OCI-LY1 (cell line): ENCODE measurements around the gene RAPGEF2.

Experiments used
- H2AFZ ChIP-seq: fragments of 200-600 bp; sonication (generic), shearing (Covaris generic); 2 replicates; pipeline ENCODE4 v1.6.0; 2014; ENCODE audit warnings: antibody characterized with exemption, mild to moderate bottlenecking, low read length
- H3F3A ChIP-seq: fragments of 200-600 bp; sonication (generic), shearing (Covaris generic); 2 replicates; pipeline ENCODE4 v1.6.0; 2014; ENCODE audit warnings: mild to moderate bottlenecking, antibody characterized with exemption, low read length, moderate library complexity; ENCODE audit not compliant: insufficient read depth
- H3K27ac ChIP-seq: fragments of 200-600 bp; sonication (generic); 2 replicates; pipeline ENCODE4 v1.5.1; 2014; ENCODE audit warnings: low read length, mixed run types, mild to moderate bottlenecking, low read depth; ENCODE audit not compliant: poor library complexity, severe bottlenecking
- H3K27me3 ChIP-seq: fragments of 200-600 bp; sonication (generic); 2 replicates; pipeline ENCODE4 v1.6.0; 2014; ENCODE audit warnings: antibody characterized with exemption, mild to moderate bottlenecking, low read length, moderate library complexity; ENCODE audit not compliant: insufficient read depth
- H3K36me3 ChIP-seq: fragments of 200-600 bp; sonication (generic); 2 replicates; pipeline ENCODE4 v1.6.1; 2014; ENCODE audit warnings: mild to moderate bottlenecking, antibody characterized with exemption, low read length, moderate library complexity, mixed read lengths; ENCODE audit not compliant: insufficient read depth
- H3K4me1 ChIP-seq: fragments of 200-600 bp; sonication (generic); 2 replicates; pipeline ENCODE4 v1.5.1; 2014; ENCODE audit warnings: mild to moderate bottlenecking, low read length, moderate library complexity; ENCODE audit not compliant: insufficient read depth, severe bottlenecking
- H3K4me2 ChIP-seq: fragments of 200-600 bp; sonication (generic), shearing (Covaris generic); 2 replicates; pipeline ENCODE4 v1.6.1; 2014; ENCODE audit warnings: low read length
- H3K4me3 ChIP-seq: fragments of 200-600 bp; sonication (generic); 2 replicates; pipeline ENCODE4 v1.5.1; 2014; ENCODE audit warnings: low read length, low read depth, mild to moderate bottlenecking, mixed read lengths; ENCODE audit not compliant: poor library complexity, severe bottlenecking
- H3K79me2 ChIP-seq: fragments of 200-600 bp; shearing (Covaris generic); 2 replicates; pipeline ENCODE4 v1.6.1; 2016; ENCODE audit warnings: mixed run types, low read length, mixed read lengths; ENCODE audit not compliant: insufficient read depth
- H3K9ac ChIP-seq: fragments of 200-600 bp; sonication (generic), shearing (Covaris generic); 2 replicates; pipeline ENCODE4 v1.6.1; 2014; ENCODE audit warnings: mild to moderate bottlenecking, low read length, mixed read lengths
- H3K9me2 ChIP-seq: fragments of 200-600 bp; sonication (generic), shearing (Covaris generic); 2 replicates; pipeline ENCODE4 v1.6.1; 2014; ENCODE audit warnings: low read depth, mild to moderate bottlenecking, low read length, mixed read lengths
- H3K9me3 ChIP-seq: fragments of 200-600 bp; shearing (Covaris generic); 2 replicates; pipeline ENCODE4 v1.6.1; 2014; ENCODE audit warnings: low read length, mixed read lengths
- H4K20me1 ChIP-seq: fragments of 200-600 bp; sonication (generic), shearing (Covaris generic); 2 replicates; pipeline ENCODE4 v1.6.0; 2016; ENCODE audit warnings: mild to moderate bottlenecking, low read length; ENCODE audit not compliant: insufficient read depth
- EZH2 ChIP-seq: fragments of 200-600 bp; sonication (generic), shearing (Covaris generic); IDR thresholded peaks from 2 replicates; pipeline ENCODE4 v1.8.0; 2017; ENCODE audit warnings: borderline replicate concordance, mixed run types, mild to moderate bottlenecking, antibody characterized with exemption, low read length, moderate library complexity, mixed read lengths
- TF ChIP-seq, protein P1 (sequence below): fragments of 200-600 bp; sonication (generic), shearing (Covaris generic); IDR thresholded peaks from 2 replicates; pipeline ENCODE4 v1.5.1; 2017; ENCODE audit warnings: mild to moderate bottlenecking, antibody characterized with exemption, low read length, moderate library complexity, mixed read lengths

RAPGEF2 gene

DNA sequence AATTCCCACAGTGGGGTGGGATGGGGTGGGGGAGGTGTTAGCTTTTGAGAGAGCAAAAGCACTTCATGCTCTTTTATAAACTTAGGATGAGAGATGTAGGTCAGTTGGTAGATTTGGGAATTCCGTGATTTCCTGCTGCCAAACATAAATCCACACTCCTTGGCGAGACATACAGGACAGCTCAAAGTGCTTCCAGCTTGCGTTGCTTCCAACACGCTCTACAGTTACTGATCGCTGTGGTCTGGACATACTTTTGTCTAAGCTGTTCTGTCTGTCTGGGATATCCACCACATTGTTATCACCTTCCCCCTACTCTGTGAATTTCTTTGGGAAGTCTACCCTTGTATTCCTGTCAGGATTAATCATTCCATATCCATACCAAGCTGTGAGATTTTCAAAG is 117.5 kb downstream of the RAPGEF2 start:
- no peaks in the 10 kb centered on the region; the same call in 1 of the 2 replicates for H4K20me1 ChIP-seq
- no peak overlapping the region for H2AFZ ChIP-seq
- no peaks in the 10 kb centered on the region for H3K79me2 ChIP-seq
- H3K27ac ChIP-seq = no peak overlapping the region
- no peaks in the 10 kb centered on the region for H3K9me2 ChIP-seq
- no peaks in the 10 kb centered on the region for H3K36me3 ChIP-seq
- no peak overlapping the region for H3K9ac ChIP-seq
- no peaks in the 10 kb centered on the region for H3K4me1 ChIP-seq
- no peak overlapping the region for H3K4me3 ChIP-seq
- no peak overlapping the region for H3K4me2 ChIP-seq
- H3K27me3 ChIP-seq = no peaks in the 10 kb centered on the region
- no peaks in the 10 kb centered on the region for H3F3A ChIP-seq
- no peaks in the 10 kb centered on the region for H3K9me3 ChIP-seq
- TF ChIP-seq EZH2 = no peak
- TF ChIP-seq, protein P1, sequence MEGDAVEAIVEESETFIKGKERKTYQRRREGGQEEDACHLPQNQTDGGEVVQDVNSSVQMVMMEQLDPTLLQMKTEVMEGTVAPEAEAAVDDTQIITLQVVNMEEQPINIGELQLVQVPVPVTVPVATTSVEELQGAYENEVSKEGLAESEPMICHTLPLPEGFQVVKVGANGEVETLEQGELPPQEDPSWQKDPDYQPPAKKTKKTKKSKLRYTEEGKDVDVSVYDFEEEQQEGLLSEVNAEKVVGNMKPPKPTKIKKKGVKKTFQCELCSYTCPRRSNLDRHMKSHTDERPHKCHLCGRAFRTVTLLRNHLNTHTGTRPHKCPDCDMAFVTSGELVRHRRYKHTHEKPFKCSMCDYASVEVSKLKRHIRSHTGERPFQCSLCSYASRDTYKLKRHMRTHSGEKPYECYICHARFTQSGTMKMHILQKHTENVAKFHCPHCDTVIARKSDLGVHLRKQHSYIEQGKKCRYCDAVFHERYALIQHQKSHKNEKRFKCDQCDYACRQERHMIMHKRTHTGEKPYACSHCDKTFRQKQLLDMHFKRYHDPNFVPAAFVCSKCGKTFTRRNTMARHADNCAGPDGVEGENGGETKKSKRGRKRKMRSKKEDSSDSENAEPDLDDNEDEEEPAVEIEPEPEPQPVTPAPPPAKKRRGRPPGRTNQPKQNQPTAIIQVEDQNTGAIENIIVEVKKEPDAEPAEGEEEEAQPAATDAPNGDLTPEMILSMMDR = no peak

DNA sequence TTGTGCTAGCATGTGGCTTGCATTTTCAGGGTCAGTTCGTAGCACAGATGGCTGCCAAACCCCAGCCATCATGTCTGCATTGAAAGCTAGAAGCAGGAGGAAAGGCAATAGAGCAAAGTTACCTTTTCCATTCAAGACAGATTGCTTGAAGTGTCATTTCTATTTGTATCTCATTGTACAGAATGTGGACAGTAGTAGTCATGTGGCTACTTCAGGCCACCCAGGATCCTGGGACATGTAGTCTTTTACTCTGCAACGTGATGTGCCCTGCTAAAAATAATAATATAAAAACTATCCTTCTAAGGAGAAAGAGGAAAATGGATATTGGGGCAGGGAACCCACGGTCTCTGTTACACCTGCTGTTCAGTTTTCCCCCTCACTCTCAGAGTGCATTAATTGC is 118.4 kb downstream of the RAPGEF2 start:
- H3K9ac ChIP-seq = no peak overlapping the region
- H3F3A ChIP-seq = no peaks in the 10 kb centered on the region
- H3K4me2 ChIP-seq = no peak overlapping the region
- no peak overlapping the region for H3K4me3 ChIP-seq
- H3K27me3 ChIP-seq = no peaks in the 10 kb centered on the region
- no peak overlapping the region for H2AFZ ChIP-seq
- no peak overlapping the region for H3K27ac ChIP-seq
- no peaks in the 10 kb centered on the region for H3K9me3 ChIP-seq
- no peaks in the 10 kb centered on the region for H3K4me1 ChIP-seq
- no peaks in the 10 kb centered on the region for H3K79me2 ChIP-seq
- H4K20me1 ChIP-seq = no peaks in the 10 kb centered on the region; the same call in 1 of the 2 replicates
- H3K9me2 ChIP-seq = no peaks in the 10 kb centered on the region
- no peaks in the 10 kb centered on the region for H3K36me3 ChIP-seq
- no peak for TF ChIP-seq EZH2
- TF ChIP-seq, protein P1 = no peak

DNA sequence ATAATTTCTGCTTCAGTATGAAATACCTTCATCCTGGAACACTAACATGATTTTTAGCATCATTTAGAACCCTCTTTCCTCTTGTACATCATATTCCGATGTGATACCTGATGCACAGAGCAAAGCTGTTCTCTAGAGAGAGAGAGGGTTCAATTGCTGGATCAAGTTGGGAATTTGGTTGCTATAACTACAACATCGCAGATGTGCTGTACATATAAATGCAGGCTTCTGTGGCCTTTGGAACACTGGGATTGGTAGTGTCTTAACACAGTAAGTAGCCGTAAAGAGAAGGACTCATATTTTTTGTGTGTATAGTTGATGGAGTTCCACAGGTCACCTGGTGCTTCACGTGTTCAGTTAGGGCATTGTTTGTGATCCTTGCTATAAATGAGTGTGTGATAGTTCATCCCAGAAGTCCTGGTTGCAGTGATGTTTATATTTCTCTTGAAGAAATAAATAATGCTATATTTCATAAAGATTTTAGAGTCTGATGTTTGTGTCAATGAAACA is 119.2 kb downstream of the RAPGEF2 start:
- Histone ChIP-seq H3K4me2 (no peak overlapping the region), H2AFZ (no peak overlapping the region), H3K27me3 (no peaks in the 10 kb centered on the region), H3K9ac (no peak overlapping the region), H3K9me2 (no peaks in the 10 kb centered on the region), H3K36me3 (no peaks in the 10 kb centered on the region), H3K79me2 (no peaks in the 10 kb centered on the region), H3K9me3 (no peaks in the 10 kb centered on the region), H4K20me1 (no peaks in the 10 kb centered on the region; the same call in 1 of the 2 replicates), H3K27ac (no peak overlapping the region), H3K4me3 (no peak overlapping the region), H3K4me1 (no peaks in the 10 kb centered on the region), H3F3A (no peaks in the 10 kb centered on the region)
- no peak for TF ChIP-seq EZH2
- TF ChIP-seq, protein P1 = no peak
